Measurements from ENCODE around the gene EIF4B.

DNA sequence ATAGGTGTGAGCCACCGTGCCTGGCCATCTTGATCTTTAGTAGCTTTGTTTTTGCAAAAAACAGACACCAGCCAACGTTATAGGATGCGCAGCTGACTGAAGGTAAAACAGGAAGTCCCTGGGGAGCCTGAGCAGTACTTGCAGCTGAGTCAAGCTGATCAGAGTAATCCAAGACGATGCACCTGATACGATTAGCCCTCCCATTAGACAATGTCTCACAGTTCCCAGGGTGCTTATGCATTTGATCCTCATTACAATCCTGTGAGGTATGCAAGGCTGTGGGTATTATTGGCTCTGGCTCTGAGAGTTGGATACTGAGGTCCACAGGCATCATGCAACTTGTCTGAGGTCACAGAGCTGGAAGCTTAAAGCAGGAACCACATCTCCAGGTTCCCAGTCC lies 49.3 kb upstream of the EIF4B start:
- no peak for TF ChIP-seq CTCF (IDR thresholded peaks at IDR 0.05)
- no peak for TF ChIP-seq POLR2A (IDR thresholded peaks at IDR 0.05)
